Metanephros (tissue), 1 donor: ENCODE data around the gene SPC24. TPM values are rescaled to one million over a fixed set of nuclear protein-coding genes. Genes with fewer than 3 reads are reported as not detected.

Experiments used
- total RNA-seq: library from RNA; depleted of rRNA; stranded (reverse); fragments of >200 nt; gene quantifications from one replicate; pipeline ENCODE4 v1.2.3, GENCODE V29; 2014

Gene SPC24, protein sequence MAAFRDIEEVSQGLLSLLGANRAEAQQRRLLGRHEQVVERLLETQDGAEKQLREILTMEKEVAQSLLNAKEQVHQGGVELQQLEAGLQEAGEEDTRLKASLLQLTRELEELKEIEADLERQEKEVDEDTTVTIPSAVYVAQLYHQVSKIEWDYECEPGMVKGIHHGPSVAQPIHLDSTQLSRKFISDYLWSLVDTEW
- 28.0 TPM for total RNA-seq

DNA sequence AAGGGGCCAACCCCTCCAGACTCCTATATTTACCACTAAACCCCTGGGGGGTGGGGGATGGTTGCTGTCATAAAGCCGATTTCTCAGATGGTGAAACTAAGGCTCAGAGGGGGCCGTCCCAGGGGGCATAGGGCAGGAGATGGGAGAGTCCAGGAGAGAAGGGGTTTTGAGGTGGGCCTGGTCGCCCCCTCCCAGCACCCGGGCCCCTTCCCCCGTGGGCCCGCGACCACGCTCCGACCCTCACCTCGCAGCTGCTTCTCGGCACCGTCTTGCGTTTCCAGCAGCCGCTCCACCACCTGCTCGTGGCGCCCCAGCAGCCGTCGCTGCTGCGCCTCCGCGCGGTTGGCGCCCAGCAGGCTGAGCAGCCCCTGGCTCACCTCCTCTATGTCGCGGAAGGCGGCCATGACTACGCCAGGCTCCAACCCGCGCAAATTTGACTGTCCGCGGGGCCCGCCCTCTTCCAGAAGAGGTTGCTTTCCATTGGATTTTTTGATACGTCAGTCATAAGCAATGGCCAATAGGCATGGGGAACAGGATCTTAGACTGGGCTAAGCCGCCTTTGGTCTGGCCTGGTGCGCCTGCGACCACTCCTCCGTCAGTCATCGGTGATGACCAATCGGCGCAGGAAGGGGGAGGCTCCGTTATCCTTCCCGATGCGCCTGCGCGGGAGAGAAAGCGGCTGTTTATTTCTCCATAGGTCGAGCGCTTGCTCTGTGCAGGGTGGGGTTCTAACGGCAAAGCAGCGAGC is at the start of gene SPC24:
TSS of gene SPC24 (minus strand) at position 410 of the 748 bp plus-strand sequence. CDS start at position 404, 6 bp downstream.

DNA sequence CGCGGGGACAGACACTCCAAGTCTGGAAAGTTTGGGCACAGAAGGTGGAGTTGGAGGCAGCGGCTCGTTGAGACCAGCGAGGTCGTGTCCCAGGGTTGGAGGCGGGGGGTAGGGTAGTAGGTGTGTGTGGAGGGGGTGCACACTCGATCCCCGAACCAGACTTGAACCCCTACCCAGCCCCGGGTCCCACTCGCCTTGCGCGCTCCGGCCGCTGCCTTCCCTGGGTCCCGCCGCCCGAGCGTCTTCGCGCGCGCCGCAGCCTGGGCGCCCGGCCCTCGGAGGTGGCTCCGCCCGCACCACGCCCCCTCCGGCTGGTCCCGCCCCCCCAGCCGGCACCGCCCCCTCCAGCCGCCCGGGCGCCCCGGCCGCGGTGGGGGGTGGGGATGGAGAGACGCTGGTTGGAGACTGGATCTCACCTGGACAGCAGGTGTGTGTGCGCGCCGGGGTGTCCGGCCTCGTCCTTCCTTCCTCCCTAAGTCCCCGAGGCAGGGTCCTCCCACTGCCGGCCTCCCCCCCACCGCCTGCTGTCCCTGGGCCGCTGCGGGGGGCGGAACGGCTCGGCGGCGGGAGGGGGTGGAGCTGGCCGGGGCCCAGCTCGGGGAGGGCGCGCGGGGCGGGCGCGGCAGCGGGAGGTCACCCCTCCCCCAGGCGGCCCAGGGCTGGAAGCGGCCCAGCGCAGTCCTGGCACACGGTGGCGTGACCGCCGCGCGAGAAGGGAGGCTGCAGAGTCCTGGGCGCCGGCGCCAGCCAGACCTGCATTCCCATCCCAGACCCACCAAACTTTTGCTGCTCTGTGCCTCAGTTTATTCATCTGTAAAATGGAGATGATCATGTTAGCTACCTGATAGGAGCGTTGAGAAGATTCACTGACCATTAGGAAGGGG is 42.0 kb upstream of the SPC24 start, which contains the start of gene KANK2:
TSS of gene KANK2 (minus strand) at position 255 of the 884 bp plus-strand sequence. CDS start 3,034 bp downstream, outside the sequence.

Other genes starting within 250 kb of the SPC24 start
- gene YIPF2, start 227.1 kb downstream of the SPC24 start, total RNA-seq, result 60.4 TPM
- 37.7 TPM for gene TIMM29, start 227.0 kb downstream of the SPC24 start, total RNA-seq
- 124 TPM for gene SMARCA4, start 194.8 kb downstream of the SPC24 start, total RNA-seq
- 37.5 TPM for gene LDLR, start 66.3 kb downstream of the SPC24 start, total RNA-seq
- 170 TPM for gene KANK2, start 41.8 kb upstream of the SPC24 start, total RNA-seq
- 2.6 TPM for gene ANGPTL8, start 83.8 kb upstream of the SPC24 start, total RNA-seq
- gene DOCK6, start 106.7 kb upstream of the SPC24 start, total RNA-seq, result 69.7 TPM
- gene TSPAN16, start 140.4 kb upstream of the SPC24 start, total RNA-seq, result not detected
- gene RAB3D, start 183.9 kb upstream of the SPC24 start, total RNA-seq, result 24.9 TPM
- 113 TPM for gene TMEM205, start 190.5 kb upstream of the SPC24 start, total RNA-seq
- 15.6 TPM for gene CCDC159, start 190.7 kb upstream of the SPC24 start, total RNA-seq
- gene PLPPR2, start 199.7 kb upstream of the SPC24 start, total RNA-seq, result 17.1 TPM
- 2.1 TPM for gene SWSAP1, start 218.9 kb upstream of the SPC24 start, total RNA-seq
- gene EPOR, start 228.5 kb upstream of the SPC24 start, total RNA-seq, result 14.8 TPM